GM21786 (cell line): ENCODE data around the gene FXYD5.
"Not testable (repeated sequence)": the region's sequence is repeated elsewhere in the genome, so short reads cannot be mapped to it uniquely, and the experiment has no call there.

ENCODE experiments used
- ATAC-seq: cut with Tn5 transposase; IDR thresholded peaks from one replicate; pipeline ENCODE4 v1.9.1; 2021; ENCODE audit not compliant: unreplicated experiment

The FXYD5 gene

GRCh38 chr19:35119578-35120155, 34.9 kb upstream of the FXYD5 start:
- no peak for ATAC-seq

GRCh38 chr19:35120492-35120891, 34.0 kb upstream of the FXYD5 start:
- no peak for ATAC-seq

- no peak for ATAC-seq
These were observed 33.6 kb upstream of the FXYD5 start for GRCh38 chr19:35120898-35121297.

- ATAC-seq = no peak
These were observed 31.6 kb upstream of the FXYD5 start for GRCh38 chr19:35122687-35123551.

GRCh38 chr19:35123573-35123972, 31.0 kb upstream of the FXYD5 start:
- ATAC-seq = no peak

GRCh38 chr19:35124098-35125060, 30.2 kb upstream of the FXYD5 start:
- ATAC-seq = no peak

- ATAC-seq = no peak
These were observed 29.2 kb upstream of the FXYD5 start for GRCh38 chr19:35125270-35125717.

GRCh38 chr19:35125749-35126623, 28.5 kb upstream of the FXYD5 start:
- no peak for ATAC-seq

- ATAC-seq = no peak
These were observed 27.9 kb upstream of the FXYD5 start for GRCh38 chr19:35126624-35126959.

- no peak for ATAC-seq
These were observed 26.7 kb upstream of the FXYD5 start for GRCh38 chr19:35127871-35128270.

- no peak for ATAC-seq
These were observed 26.0 kb upstream of the FXYD5 start for GRCh38 chr19:35128398-35129057.

GRCh38 chr19:35129724-35130274, 24.7 kb upstream of the FXYD5 start:
- ATAC-seq = not testable (repeated sequence)

GRCh38 chr19:35130761-35131720, 23.5 kb upstream of the FXYD5 start:
- no peak for ATAC-seq

GRCh38 chr19:35132254-35132653, 22.3 kb upstream of the FXYD5 start:
- ATAC-seq = no peak

GRCh38 chr19:35133826-35134225, 20.7 kb upstream of the FXYD5 start:
- no peak for ATAC-seq

- ATAC-seq = no peak
These were observed 19.8 kb upstream of the FXYD5 start, which contains the start of gene LGI4 for GRCh38 chr19:35134601-35135242. TSS of gene LGI4 (minus strand) at chr19:35135059. CDS start at chr19:35134680, 379 bp downstream.

- ATAC-seq = no peak
These were observed 19.1 kb upstream of the FXYD5 start for GRCh38 chr19:35135389-35135909.

- ATAC-seq = no peak
These were observed 18.3 kb upstream of the FXYD5 start for GRCh38 chr19:35136231-35136630.
